IPS-15b (cell line): ENCODE measurements around the gene TAF4.

ENCODE experiments used
- H3K27me3 ChIP-seq: one replicate; pipeline ENCODE4 v1.6.1; 2013; ENCODE audit warnings: low read length; ENCODE audit not compliant: control insufficient read depth, insufficient read depth
- H3K36me3 ChIP-seq: one replicate; pipeline ENCODE4 v1.6.1; 2013; ENCODE audit warnings: low read length; ENCODE audit not compliant: control insufficient read depth, insufficient read depth
- H3K4me1 ChIP-seq: one replicate; pipeline ENCODE4 v1.6.1; 2013; ENCODE audit warnings: mild to moderate bottlenecking, low read length; ENCODE audit not compliant: control insufficient read depth, insufficient read depth
- H3K4me3 ChIP-seq: one replicate; pipeline ENCODE4 v1.5.1; 2013; ENCODE audit warnings: low read depth, low read length
- H3K9ac ChIP-seq: one replicate; pipeline ENCODE4 v1.6.1; 2013; ENCODE audit warnings: low read depth, mild to moderate bottlenecking, low read length
- H3K9me3 ChIP-seq: one replicate; pipeline ENCODE4 v1.6.1; 2013; ENCODE audit warnings: mild to moderate bottlenecking, low read length; ENCODE audit not compliant: control insufficient read depth, insufficient read depth

TAF4 gene

GRCh38 chr20:62052336-62052841, 13.3 kb downstream of the TAF4 start:
- Histone ChIP-seq H3K9me3 (no peaks in the 10 kb centered on the region), H3K36me3 (peaks cover 22% of the 10 kb centered on the region), H3K4me3 (no peak overlapping the region), H3K9ac (no peak overlapping the region), H3K27me3 (no peaks in the 10 kb centered on the region), H3K4me1 (peaks cover 4% of the 10 kb centered on the region)

GRCh38 chr20:62051546-62052255, 14.0 kb downstream of the TAF4 start:
- Histone ChIP-seq H3K4me1 (peaks cover 7% of the 10 kb centered on the region), H3K9ac (no peak overlapping the region), H3K9me3 (no peaks in the 10 kb centered on the region), H3K27me3 (no peaks in the 10 kb centered on the region), H3K36me3 (peaks cover 22% of the 10 kb centered on the region), H3K4me3 (no peak overlapping the region)

DNA sequence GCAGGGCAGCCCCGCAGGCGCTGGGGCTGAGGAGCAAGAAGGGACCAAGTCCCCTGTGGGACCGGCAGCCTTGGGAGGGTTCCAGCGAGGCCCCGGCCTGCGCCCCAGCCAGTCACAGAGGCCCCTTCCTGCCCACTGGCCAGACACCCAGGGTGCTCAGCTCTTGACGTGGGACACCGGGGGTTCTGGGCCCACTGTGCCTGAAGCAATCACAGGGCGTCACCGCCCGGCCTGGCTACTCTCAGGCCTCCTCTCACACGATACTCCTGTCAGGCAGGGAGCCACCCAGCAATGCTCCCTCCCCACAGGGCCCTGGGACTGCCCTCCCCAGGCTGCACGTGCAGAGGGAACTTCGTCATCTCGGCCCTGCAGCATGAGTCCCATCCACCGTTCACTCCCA, 14.5 kb downstream of the TAF4 start:
- no peaks in the 10 kb centered on the region for H3K9me3 ChIP-seq
- H3K4me3 ChIP-seq: no peak overlapping the region
- H3K9ac ChIP-seq: no peak overlapping the region
- peaks cover 7% of the 10 kb centered on the region for H3K4me1 ChIP-seq
- H3K27me3 ChIP-seq: no peaks in the 10 kb centered on the region
- H3K36me3 ChIP-seq: peaks cover 18% of the 10 kb centered on the region

DNA sequence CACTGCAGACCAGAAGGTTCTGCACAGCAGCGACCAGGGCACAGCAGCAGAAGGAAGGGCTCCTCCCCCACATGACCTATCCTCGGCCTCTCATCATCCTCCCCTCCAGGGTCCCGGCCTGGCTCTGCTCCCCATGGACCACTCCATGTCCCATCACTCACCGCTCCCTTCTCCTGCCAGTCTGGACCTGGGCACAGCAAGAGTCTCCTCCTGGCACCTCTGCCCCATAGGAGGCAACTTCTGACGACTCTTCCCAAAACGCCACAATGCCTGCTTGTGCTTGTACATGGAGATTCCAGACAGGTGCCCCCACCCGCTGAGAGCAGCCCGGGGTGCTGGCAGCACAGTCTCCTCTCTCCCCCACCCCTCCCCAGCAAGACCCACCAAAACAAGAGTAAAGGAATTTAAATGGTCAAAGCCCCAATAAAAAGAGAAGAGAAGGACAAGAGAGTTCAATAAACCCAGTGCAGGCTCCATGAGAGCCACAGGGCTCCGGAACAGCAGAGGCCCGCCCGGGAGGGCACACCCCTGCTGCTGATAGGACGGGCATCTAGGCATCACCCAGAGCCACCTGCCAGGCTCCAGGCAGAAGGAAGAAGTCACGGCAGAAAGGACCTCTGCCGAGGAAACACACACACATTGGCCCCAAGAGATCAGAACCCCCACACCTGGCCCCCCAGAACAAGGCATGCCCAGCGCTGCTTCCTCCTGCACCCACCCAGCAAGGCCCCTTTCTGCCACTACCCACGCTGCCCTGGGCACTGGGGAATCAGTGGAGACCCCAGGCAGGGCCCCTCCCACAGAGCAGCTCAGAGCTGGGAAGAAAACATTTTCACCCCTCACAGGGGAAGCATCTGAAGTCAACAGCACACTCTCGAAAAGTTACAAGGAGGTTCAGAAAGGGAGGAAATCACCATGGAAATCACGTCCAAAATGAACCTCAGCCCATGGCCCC, 15.2 kb downstream of the TAF4 start:
- no peak overlapping the region for H3K4me3 ChIP-seq
- H3K4me1 ChIP-seq: peaks cover 9% of the 10 kb centered on the region
- H3K9ac ChIP-seq: no peak overlapping the region
- peaks cover 14% of the 10 kb centered on the region for H3K36me3 ChIP-seq
- no peaks in the 10 kb centered on the region for H3K9me3 ChIP-seq
- no peaks in the 10 kb centered on the region for H3K27me3 ChIP-seq

DNA sequence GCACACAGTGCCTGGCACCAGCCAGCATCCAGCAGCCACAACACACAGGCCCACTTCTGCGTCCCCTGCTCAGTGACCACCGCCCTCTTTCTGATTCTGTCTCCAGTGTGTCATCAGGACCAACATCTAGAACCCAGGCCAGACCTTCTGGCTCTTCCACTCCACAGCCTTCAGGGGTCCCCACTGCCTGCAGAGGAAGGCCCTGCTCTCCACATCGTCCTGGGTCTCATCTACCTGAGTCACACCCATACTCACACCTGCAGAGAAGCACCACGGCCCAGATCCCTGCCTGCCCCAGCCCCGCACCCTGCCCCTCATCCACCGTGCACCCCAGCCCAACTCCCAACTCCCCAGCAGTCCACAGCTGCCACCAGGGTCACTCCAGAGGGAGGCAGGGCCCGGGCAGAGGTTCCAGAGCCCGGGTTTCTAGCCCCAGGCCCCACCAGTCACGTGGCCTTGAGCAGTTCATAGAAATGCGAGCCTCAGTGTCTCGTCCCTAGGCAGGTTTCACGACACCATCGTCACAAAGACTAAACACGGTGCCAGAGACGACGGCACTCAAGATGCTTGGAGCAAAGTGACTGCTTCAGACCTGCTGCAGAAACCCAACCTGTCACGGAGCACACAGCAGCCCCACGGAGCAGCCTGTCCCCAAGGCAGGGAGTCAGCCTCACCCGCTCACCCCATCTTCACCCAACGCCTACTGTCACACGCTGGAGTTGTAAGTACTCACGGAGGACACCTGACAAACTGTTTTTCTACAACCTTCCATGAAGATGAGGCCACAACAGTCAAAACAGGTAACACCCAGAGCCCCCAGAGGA, 16.1 kb downstream of the TAF4 start:
- Histone ChIP-seq H3K4me1 (peaks cover 9% of the 10 kb centered on the region), H3K9ac (peak overlapping the region; percentile 16), H3K4me3 (no peak overlapping the region), H3K27me3 (no peaks in the 10 kb centered on the region), H3K9me3 (no peaks in the 10 kb centered on the region), H3K36me3 (peaks cover 14% of the 10 kb centered on the region)

GRCh38 chr20:62048821-62049291, 16.8 kb downstream of the TAF4 start:
- H3K9ac ChIP-seq: no peak overlapping the region
- peaks cover 8% of the 10 kb centered on the region for H3K36me3 ChIP-seq
- no peaks in the 10 kb centered on the region for H3K27me3 ChIP-seq
- no peak overlapping the region for H3K4me3 ChIP-seq
- peaks cover 9% of the 10 kb centered on the region for H3K4me1 ChIP-seq
- no peaks in the 10 kb centered on the region for H3K9me3 ChIP-seq

- Histone ChIP-seq H3K27me3 (no peaks in the 10 kb centered on the region), H3K36me3 (peaks cover 4% of the 10 kb centered on the region), H3K4me1 (peaks cover 9% of the 10 kb centered on the region), H3K9me3 (no peaks in the 10 kb centered on the region), H3K9ac (no peak overlapping the region), H3K4me3 (no peak overlapping the region)
These were observed 17.3 kb downstream of the TAF4 start for GRCh38 chr20:62048346-62048761.

GRCh38 chr20:62047666-62048345, 17.9 kb downstream of the TAF4 start:
- Histone ChIP-seq H3K36me3 (no peaks in the 10 kb centered on the region), H3K9ac (no peak overlapping the region), H3K27me3 (no peaks in the 10 kb centered on the region), H3K9me3 (no peaks in the 10 kb centered on the region), H3K4me1 (peaks cover 9% of the 10 kb centered on the region), H3K4me3 (no peak overlapping the region)

GRCh38 chr20:62046431-62046830, 19.2 kb downstream of the TAF4 start:
- no peak overlapping the region for H3K4me3 ChIP-seq
- H3K9me3 ChIP-seq: no peaks in the 10 kb centered on the region
- no peaks in the 10 kb centered on the region for H3K27me3 ChIP-seq
- H3K9ac ChIP-seq: no peak overlapping the region
- peaks cover 9% of the 10 kb centered on the region for H3K4me1 ChIP-seq
- H3K36me3 ChIP-seq: no peaks in the 10 kb centered on the region

GRCh38 chr20:62045529-62046285, 20.0 kb downstream of the TAF4 start:
- Histone ChIP-seq H3K27me3 (no peaks in the 10 kb centered on the region), H3K9ac (no peak overlapping the region), H3K4me1 (peaks cover 9% of the 10 kb centered on the region), H3K4me3 (no peak overlapping the region), H3K36me3 (no peaks in the 10 kb centered on the region), H3K9me3 (no peaks in the 10 kb centered on the region)
